H1 (cell line): ENCODE results near the gene SORBS1.

ENCODE experiments used
- CREB1 ChIP-seq: IDR thresholded peaks from 2 replicates; pipeline ENCODE4 v1.6.1; 2012; ENCODE audit warnings: inconsistent platforms
- CTCF ChIP-seq, 3 experiments: IDR thresholded peaks; 1 replicate in 2 of 3; 2 replicates in 1 of 3; pipeline versions ENCODE4 v1.5.1 to v1.6.1; 2011; ENCODE audit warnings: low read length in 3 of 3, mild to moderate bottlenecking in 3 of 3, inconsistent platforms in 2 of 3, low read depth in 1 of 3, moderate library complexity in 1 of 3; ENCODE audit not compliant: insufficient read depth in 1 of 3; ENCODE audit errors: control extremely low read depth in 1 of 3
- EP300 ChIP-seq, 2 experiments: IDR thresholded peaks; 1 replicate in 1 of 2; 2 replicates in 1 of 2; pipeline ENCODE4 v1.6.1; 2011 to 2012; ENCODE audit warnings: low read depth in 2 of 2, low read length in 2 of 2, mild to moderate bottlenecking in 2 of 2, borderline replicate concordance in 1 of 2, inconsistent platforms in 1 of 2, moderate library complexity in 1 of 2
- GABPA ChIP-seq: IDR thresholded peaks from 2 replicates; pipeline ENCODE4 v1.6.1; 2011; ENCODE audit warnings: mild to moderate bottlenecking, low read length, moderate library complexity, borderline replicate concordance; ENCODE audit not compliant: insufficient read depth
- POLR2A ChIP-seq, 2 experiments: IDR thresholded peaks; 1 replicate in 1 of 2; 2 replicates in 1 of 2; pipeline ENCODE4 v1.6.1; 2011; ENCODE audit warnings: low read depth in 2 of 2, low read length in 2 of 2, mild to moderate bottlenecking in 2 of 2; ENCODE audit errors: control extremely low read depth in 1 of 2
- POLR2AphosphoS5 ChIP-seq: IDR thresholded peaks from 2 replicates; pipeline ENCODE4 v1.6.1; 2011; ENCODE audit warnings: low read depth, low read length
- YY1 ChIP-seq: IDR thresholded peaks from 2 replicates; pipeline ENCODE4 v1.6.1; 2011; ENCODE audit warnings: low read depth, mild to moderate bottlenecking, low read length
- TF ChIP-seq, protein P1 (sequence below): IDR thresholded peaks from 2 replicates; pipeline ENCODE4 v1.6.1; 2012; ENCODE audit warnings: low read length, inconsistent platforms

DNA sequence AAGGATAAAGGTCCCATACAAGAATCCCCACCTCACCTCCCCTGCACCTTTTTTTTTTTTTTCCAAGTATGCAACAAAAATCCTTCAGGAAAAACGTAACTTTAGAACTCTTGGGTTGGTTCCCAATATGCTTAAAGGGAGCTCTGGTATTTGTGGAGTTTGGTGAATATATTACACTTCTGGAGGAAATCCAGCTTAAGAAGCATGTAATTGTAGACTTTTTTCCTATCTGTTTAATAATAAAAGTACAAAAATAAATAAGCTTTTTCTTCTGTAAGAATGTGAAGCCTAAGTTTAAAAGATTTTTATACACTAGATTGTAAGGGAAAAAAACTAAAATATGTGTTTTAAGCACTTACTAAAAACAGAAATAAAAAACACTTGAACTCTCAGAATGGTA lies 102.3 kb downstream of the SORBS1 start:
- TF ChIP-seq EP300 (IDR thresholded peaks at IDR 0.05; ENCODE audit: borderline replicate concordance in 1 of 2, low read depth in 2 of 2, low read length in 2 of 2) (no peak), GABPA (no peak), POLR2AphosphoS5 (no peak), CTCF (IDR thresholded peaks at IDR 0.05; ENCODE audit: control extremely low read depth in 1 of 3, insufficient read depth in 1 of 3, low read depth in 1 of 3, low read length in 3 of 3) (no peak), YY1 (no peak), POLR2A (IDR thresholded peaks at IDR 0.05; ENCODE audit: control extremely low read depth in 1 of 2, low read depth in 2 of 2, low read length in 2 of 2) (no peak), CREB1 (no peak)
- TF ChIP-seq, protein P1, sequence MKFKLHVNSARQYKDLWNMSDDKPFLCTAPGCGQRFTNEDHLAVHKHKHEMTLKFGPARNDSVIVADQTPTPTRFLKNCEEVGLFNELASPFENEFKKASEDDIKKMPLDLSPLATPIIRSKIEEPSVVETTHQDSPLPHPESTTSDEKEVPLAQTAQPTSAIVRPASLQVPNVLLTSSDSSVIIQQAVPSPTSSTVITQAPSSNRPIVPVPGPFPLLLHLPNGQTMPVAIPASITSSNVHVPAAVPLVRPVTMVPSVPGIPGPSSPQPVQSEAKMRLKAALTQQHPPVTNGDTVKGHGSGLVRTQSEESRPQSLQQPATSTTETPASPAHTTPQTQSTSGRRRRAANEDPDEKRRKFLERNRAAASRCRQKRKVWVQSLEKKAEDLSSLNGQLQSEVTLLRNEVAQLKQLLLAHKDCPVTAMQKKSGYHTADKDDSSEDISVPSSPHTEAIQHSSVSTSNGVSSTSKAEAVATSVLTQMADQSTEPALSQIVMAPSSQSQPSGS = no peak
